Measurements from ENCODE around the gene GAGE10. TPM values are rescaled to one million over a fixed set of nuclear protein-coding genes. Genes with fewer than 3 reads are reported as not detected.

GAGE10 gene
- total RNA-seq, 6 donors from 2014 or later: not detected

DNA sequence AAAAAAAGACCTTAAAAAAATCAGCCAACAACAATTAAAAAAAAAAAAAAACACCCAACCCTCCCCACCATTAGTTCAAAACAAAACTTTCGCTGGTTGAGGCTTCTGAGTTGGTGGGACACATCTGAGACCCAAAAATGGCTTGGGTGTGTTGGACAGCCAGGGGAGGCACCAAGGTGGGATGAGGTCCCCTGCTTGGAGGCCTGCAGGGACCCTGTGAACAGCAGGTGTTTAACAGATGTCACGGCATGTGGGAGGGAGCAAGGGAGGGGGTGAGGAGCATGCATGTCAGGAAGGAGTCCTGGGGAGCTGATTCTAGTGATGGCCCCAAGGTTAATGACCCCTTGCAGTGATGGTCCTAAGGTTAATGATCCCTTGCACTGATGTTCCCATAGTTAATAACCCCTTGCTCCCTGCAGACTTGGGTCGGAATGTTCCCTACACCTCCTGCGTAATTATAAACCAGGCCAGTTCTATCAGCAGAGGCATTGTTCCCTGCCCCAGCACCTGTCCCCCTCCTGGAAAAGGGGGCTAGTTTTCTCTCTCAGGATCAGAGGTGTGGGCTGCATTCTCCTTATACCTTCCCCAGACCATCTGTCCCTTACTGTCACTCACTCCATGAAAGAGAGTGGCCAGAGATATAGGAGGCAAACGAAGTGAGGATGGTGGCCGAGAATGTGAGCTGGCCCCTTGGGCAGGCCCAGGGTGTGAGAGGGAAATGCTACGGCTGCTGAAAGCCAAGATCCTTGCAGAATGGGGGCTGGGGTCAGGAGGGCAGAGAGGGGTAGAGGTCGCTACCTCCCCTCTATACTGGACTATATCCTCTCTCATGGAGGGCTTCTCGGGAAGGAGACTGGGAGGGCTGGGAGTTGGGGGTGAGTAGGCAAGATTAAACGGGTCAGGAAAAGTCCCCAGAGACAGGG lies 36.7 kb upstream of the GAGE10 start:
- H3K27me3 ChIP-seq: no peaks in the 10 kb centered on the region
- TF ChIP-seq POLR2A (IDR thresholded peaks at IDR 0.05) (no peak), POLR2AphosphoS5 (IDR thresholded peaks at IDR 0.05) (no peak), EP300 (IDR thresholded peaks at IDR 0.05) (no peak)
- TF ChIP-seq, protein P1, sequence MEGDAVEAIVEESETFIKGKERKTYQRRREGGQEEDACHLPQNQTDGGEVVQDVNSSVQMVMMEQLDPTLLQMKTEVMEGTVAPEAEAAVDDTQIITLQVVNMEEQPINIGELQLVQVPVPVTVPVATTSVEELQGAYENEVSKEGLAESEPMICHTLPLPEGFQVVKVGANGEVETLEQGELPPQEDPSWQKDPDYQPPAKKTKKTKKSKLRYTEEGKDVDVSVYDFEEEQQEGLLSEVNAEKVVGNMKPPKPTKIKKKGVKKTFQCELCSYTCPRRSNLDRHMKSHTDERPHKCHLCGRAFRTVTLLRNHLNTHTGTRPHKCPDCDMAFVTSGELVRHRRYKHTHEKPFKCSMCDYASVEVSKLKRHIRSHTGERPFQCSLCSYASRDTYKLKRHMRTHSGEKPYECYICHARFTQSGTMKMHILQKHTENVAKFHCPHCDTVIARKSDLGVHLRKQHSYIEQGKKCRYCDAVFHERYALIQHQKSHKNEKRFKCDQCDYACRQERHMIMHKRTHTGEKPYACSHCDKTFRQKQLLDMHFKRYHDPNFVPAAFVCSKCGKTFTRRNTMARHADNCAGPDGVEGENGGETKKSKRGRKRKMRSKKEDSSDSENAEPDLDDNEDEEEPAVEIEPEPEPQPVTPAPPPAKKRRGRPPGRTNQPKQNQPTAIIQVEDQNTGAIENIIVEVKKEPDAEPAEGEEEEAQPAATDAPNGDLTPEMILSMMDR (IDR thresholded peaks at IDR 0.05): no peak
- no peak for ATAC-seq (ENCODE audit: low FRiP score in 2 of 2)

GRCh38 chrX:49268702-49269009 lies 34.8 kb upstream of the GAGE10 start:
- DNase-seq: no peak
- Histone ChIP-seq H3K27ac (peak overlapping the region; percentile 83 to 96 (median 93)), H3K27me3 (no peaks in the 10 kb centered on the region), H3K4me3 (peak overlapping the region; percentile 8 to 85 (median 60)), H3K4me1 (peaks cover 7 to 30% (median 20%) of the 10 kb centered on the region in 4 donors), H3K36me3 (no peaks in the 10 kb centered on the region), H3K9me3 (peaks cover 0 to 7% (median 0%) of the 10 kb centered on the region in 4 donors)
- no peak for ATAC-seq (ENCODE audit: low FRiP score in 2 of 2)
- TF ChIP-seq POLR2AphosphoS5 (IDR thresholded peaks at IDR 0.05): no peak
- TF ChIP-seq, protein P1 (IDR thresholded peaks at IDR 0.05): no peak
- TF ChIP-seq POLR2A (IDR thresholded peaks at IDR 0.05): no peak
- no peak for TF ChIP-seq EP300 (IDR thresholded peaks at IDR 0.05)
- WGBS, 2 donors: 8 to 37% methylated on average over 2 to 4 of the region's 4 CpGs

More for the DNA sequence above, 36.7 kb upstream of the GAGE10 start:
- Histone ChIP-seq H3K4me1 (peaks cover 0 to 16% (median 14%) of the 10 kb centered on the region in 4 donors), H3K27ac (no peak overlapping the region), H3K9me3 (peaks cover 0 to 7% (median 0%) of the 10 kb centered on the region in 4 donors), H3K4me3 (no peak overlapping the region), H3K36me3 (no peaks in the 10 kb centered on the region)
- no peak for DNase-seq
- WGBS, 2 donors: 85 to 90% methylated on average over 8 to 10 of the region's 10 CpGs

GRCh38 chrX:49269010-49269766 lies 34.3 kb upstream of the GAGE10 start:
- Histone ChIP-seq H3K4me1 (peaks cover 7 to 30% (median 20%) of the 10 kb centered on the region in 4 donors), H3K27ac (peak overlapping the region; percentile 83 to 96 (median 93)), H3K9me3 (peaks cover 0 to 7% (median 0%) of the 10 kb centered on the region in 4 donors), H3K4me3 (peak overlapping the region; percentile 8 to 85 (median 60)), H3K27me3 (no peaks in the 10 kb centered on the region), H3K36me3 (no peaks in the 10 kb centered on the region)
- TF ChIP-seq, protein P1 (IDR thresholded peaks at IDR 0.05): no peak
- TF ChIP-seq POLR2AphosphoS5 (IDR thresholded peaks at IDR 0.05) (peak; percentile 59 to 69), EP300 (IDR thresholded peaks at IDR 0.05) (no peak), POLR2A (IDR thresholded peaks at IDR 0.05) (peak in 2 of 4 donors; percentile 66 to 71)
- DNase-seq (peak; percentile 87 to 96), ATAC-seq (ENCODE audit: low FRiP score in 2 of 2) (peak; percentile 96 to 97)
- 0 to 38% methylated on average over 38 to 42 of the region's 45 CpGs for WGBS, 2 donors

- no peak for TF ChIP-seq EP300 (IDR thresholded peaks at IDR 0.05)
- peak in 3 of 4 donors; percentile 32 to 83 (median 77) for TF ChIP-seq POLR2A (IDR thresholded peaks at IDR 0.05)
- TF ChIP-seq POLR2AphosphoS5 (IDR thresholded peaks at IDR 0.05): peak; percentile 44 to 62
- TF ChIP-seq, protein P1 (IDR thresholded peaks at IDR 0.05): peak in 2 of 6 experiments; percentile 4 to 37
- peak within 1 kb of the TSS; percentile 83 to 96 (median 93) for H3K27ac ChIP-seq
- H3K4me1 ChIP-seq: peaks cover 7 to 30% (median 20%) of the 10 kb centered on the region in 4 donors
- ATAC-seq (ENCODE audit: low FRiP score in 2 of 2) (peak in 1 of 2 donors; percentile 51), DNase-seq (peak in 1 of 2 donors; percentile 94)
- H3K27me3 ChIP-seq: no peaks in the 10 kb centered on the region
- H3K9me3 ChIP-seq: peaks cover 0 to 7% (median 0%) of the 10 kb centered on the region in 4 donors
- no peaks in the 10 kb centered on the region for H3K36me3 ChIP-seq
- peak within 1 kb of the TSS; percentile 23 to 85 (median 60) for H3K4me3 ChIP-seq
- 31% methylated on average over 55 of the region's 70 CpGs; no CpG with 5 or more reads in 1 of the 2 donors for WGBS, 2 donors
Observed at GRCh38 chrX:49269767-49270248, 33.6 kb upstream of the GAGE10 start, which contains the start of gene PPP1R3F. Gene PPP1R3F (plus strand): TSS chrX:49269793. CDS start chrX:49269870, 77 bp downstream.
